Dermis microvascular lymphatic vessel endothelial cell (primary cell): Measurements from ENCODE around the gene IFI6. TPM values are rescaled to one million over a fixed set of nuclear protein-coding genes. Genes with fewer than 3 reads are reported as not detected.

Experiments
- DNase-seq, 2 donors: peaks; one replicate each; pipeline versions ENCODE4 v3.0.0 to v3.0.0-alpha.2; 2010; ENCODE audit warnings: low read depth in 2 of 2
- total RNA-seq: library from RNA; depleted of rRNA; stranded (reverse); fragments of >200 nt; gene quantifications from 2 replicates; pipeline ENCODE4 v1.2.1, GENCODE V29; 2014

IFI6 gene
- total RNA-seq, 1 donor from 2014 or later = 21.8 TPM

DNA sequence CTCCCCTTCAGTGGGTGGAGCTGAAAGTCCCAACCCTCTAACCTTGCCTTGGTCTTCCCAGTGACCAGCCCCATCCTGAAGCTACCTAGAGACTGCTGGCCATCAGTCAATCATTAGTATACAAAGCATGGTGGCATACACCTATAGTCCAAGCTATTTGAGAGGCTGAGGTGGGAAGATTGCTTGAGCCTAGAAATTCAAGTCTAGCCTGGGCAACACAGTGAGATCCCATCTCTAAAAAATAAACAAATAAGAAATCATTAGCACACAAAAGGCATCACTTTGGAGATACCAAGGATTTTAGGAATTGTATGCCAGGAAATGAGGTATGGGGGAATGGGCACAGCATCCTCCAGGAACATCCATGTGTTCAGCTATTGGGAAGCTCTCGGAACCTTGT is 4.4 kb upstream of the IFI6 start:
- no peak for DNase-seq

DNA sequence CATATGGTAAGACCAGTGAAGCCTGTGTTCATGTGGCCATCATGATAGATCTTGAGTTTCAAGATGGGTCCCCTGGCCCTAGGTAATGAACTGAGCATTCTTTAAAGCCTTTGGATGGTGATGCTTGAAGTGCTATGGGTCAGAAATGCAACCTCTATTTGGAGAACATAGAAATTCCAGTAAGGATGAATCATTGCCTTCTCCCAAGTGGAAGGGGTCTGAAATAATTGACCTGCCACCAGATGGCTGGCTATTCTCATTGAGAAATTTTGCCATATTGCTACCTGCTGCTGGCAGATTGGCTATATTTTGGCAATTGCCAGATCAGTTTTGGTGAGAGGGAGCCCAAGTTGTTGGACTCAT is 739 bp upstream of the IFI6 start:
- no peak for DNase-seq

DNA sequence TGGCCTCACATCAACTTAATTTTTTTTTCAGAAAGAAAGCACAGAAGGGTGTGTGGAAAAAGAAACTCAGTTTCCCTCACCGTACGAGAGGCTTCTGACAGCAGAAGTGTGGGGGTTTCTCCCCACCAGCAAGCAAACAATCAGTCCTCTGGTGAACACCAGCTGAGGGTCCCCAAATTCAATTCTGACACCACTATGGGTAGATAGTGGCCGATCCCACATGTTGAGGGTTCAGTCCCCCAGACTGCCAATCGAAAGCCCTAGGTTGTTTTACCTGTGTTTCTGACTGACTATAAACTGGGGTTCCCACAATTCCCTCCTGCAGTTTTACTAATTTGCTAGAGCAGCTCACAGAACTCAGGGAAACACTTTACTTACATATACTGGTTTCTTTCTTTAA is 2.1 kb downstream of the IFI6 start:
- no peak for DNase-seq

DNA sequence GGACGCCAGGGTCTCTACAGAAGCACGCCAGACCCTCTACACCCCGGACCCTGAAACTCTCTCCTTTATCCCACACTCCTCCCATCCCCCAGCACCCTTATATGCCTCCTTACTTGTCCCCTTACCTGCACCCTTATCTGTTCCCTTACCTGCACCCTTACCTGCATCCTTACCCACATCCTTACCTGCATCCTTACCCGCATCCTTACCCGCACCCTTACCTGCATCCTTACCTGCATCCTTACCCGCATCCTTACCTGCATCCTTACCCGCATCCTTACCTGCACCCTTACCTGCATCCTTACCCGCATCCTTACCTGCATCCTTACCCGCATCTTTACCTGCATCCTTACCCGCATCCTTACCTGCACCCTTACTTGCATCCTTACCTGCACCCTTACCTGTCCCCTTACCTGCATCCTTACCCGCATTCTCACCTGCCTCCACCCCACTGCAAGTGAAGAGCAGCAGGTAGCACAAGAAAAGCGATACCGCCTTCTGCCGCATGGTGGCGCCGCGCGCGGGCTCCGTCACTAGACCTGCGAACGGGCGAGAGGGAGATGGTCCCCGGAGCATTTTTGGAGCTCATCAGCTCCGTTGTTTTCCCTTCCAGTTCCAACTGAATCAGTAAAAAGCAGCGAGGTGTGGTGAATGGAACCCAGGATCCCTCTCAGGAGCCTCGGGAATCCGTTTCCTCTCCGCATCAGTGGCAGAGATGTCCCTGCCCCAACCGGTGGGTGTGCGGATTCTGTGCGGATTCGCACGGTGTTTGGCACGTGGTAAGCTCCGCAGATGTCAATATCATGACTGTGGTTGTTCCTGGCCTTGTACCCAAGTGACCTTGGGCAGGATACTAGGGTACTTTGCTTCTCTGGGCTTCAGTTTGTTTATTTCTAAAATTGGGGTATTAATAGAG is 2.9 kb downstream of the IFI6 start:
- peak in 1 of 2 donors; percentile 54 for DNase-seq

DNA sequence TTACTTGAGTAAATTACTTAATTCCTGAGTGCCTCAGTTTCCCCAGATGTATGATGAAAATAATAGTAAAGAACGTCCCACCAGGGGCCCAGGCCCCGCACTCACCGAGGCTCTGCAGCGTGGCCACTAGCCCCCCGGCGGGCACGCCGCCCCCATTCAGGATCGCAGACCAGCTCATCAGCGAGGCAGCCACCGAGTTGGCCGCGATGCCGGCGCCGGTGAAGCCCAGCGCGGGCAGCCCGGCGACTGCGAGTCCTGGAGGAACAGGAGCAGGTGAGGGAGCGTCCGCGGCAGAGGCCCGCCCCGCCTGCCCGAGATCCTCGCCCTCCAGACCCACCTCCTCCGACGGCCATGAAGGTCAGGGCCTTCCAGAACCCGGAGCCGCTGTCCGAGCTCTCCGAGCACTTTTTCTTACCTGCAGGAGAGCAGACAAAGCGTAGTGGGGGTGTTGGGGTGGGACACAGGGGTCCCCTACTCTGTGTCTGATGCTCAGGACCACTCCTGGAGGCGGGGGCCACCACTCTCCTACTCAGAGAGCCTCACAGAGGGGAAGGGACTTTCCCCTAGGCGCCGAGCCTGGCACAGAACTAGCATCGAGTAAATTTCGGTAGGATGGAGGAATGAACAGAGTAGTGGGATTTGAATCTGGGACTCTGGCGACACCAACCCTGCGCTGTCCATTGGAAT is 3.7 kb downstream of the IFI6 start:
- DNase-seq = no peak

DNA sequence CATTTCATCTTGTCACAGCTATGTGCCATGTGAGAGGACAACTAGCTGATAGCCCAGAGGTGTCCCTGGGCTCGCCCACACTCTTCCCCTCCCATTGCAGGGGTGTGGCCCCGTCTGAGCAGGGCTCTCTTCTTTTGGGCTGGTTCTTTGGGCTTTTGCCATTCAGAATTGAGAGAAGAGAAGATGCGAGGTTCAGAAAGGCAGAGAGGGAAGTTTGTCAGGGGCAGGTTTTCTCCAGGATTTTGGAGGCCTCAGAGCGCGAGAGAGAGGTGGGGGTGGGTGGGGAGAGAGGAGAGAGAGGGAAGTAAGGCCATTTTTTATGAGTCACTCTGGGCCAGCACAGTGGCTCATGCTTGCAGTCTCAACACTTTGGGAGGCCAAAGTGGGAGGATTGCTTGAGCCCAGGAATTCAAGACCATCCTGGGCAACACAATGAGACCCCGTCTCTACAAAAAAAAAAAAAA is 5.2 kb downstream of the IFI6 start:
- DNase-seq = no peak

DNA sequence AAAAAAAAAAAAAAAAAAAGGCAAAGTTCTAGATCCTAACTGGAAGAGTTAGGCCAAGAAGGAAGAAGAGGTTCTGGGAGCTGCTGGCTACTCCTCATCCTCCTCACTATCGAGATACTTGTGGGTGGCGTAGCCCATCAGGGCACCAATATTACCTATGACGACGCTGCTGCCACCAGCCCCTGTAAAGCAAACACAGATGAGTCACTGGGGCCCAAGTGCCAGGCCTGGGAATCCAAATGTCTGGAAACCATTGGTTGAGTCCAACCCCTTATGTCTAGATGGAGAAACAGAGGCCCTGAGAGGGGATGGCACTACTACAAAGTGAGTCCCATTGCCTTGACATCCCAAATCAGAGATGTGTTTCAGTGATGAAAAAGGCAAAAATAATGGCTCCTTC is 5.7 kb downstream of the IFI6 start:
- no peak for DNase-seq

DNA sequence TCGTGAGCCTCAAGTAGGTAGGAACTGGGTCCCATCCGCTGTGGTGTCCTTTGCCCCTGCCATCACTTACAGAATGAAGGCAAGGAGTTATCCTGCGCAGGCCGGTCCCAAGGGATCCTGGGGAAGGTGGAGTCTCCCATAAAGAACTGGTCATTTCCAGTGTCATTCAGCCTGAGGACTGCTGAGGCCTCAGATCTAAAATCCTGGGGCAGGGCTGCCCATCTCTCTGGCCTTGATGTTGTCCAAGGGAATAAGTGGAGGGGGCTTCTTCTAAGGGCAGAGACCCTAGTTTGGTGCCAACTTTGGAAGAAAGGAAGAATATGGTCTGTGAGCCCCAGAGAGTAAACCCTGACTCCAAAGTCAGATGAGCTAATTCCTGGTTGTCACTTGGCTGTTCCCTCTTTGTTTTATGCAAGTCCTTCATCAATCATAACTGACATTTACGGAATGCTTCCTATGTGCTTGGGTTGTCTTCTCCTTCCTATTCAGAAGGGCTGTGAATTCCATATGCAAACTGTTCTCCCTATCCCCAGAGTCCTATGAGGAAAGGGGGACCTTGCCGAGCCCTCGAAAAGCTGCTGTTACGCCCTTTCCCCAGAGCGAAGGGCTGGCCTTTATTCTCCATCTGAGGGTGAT is 6.9 kb downstream of the IFI6 start:
- no peak for DNase-seq

DNA sequence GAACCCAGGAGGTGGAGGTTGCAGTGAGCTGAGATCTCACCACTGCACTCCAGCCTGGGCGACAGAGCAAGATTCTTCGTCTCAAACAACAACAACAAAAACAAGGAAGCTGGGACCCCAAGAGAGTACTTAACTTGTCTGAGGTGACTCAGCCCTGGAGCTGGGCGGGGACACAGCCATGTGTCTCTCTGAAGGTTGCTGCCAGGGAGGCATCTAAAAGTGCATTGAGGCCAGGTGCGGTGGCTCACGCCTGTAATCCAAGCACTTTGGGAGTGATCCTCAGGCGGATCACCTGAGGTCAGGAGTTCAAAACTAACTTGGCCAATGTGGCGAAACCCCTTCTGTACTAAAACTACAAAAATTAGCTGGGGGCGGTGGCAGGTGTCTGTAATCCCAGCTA is 7.7 kb downstream of the IFI6 start:
- DNase-seq = no peak

DNA sequence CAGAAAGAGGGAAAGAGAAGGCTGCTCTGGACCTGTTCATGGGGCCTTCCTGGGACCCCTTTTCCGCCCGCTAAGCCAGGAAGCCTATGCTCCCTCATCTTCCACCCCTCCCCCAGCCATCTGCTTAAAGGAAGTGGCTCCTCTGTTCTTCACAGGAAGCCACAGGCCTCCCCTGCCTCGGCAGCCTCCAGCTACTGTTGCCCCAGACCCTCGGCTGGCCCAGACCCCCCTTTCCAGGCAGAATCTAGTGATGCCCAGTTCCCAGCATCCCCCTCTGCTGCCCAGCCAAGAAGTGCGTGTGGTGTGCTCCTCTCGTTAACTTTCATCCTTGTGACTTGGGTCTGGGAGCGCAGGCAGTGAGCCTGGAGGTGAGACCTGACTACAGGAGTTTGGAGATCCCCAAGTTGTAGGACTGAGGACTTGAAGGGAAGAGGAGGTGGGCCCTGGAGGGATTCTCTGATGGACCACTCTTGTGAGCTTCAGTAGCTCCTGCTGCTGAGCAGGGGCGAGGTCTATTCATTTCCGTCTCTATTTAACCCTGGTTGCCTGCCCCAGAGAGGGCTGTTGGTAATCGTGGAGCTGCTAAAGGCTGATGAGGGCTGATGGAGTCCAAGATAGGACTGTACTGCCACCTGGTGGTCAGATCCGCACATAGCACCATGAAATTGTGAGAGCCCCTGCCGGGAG is 9.1 kb downstream of the IFI6 start:
- DNase-seq = peak; percentile 60 to 73

DNA sequence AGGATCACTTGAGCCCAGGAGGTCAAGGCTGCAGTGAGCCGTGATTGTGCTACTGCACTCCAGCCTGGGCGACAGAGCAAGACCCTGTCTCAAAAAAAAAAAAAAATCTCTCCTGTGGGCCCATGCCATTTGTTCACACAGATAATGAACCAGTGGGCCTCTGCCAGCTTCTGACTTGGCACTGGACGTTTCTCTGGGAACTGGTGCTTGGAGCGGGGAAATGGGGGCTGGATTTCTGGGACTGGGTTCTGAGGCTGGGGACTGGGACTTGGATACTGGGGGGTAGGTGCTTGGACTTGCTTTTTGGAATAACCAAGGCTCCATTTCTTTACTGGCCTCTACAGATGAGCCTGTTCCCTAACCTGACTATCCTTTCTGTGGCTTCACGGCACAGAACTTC is 9.7 kb downstream of the IFI6 start:
- DNase-seq = no peak

DNA sequence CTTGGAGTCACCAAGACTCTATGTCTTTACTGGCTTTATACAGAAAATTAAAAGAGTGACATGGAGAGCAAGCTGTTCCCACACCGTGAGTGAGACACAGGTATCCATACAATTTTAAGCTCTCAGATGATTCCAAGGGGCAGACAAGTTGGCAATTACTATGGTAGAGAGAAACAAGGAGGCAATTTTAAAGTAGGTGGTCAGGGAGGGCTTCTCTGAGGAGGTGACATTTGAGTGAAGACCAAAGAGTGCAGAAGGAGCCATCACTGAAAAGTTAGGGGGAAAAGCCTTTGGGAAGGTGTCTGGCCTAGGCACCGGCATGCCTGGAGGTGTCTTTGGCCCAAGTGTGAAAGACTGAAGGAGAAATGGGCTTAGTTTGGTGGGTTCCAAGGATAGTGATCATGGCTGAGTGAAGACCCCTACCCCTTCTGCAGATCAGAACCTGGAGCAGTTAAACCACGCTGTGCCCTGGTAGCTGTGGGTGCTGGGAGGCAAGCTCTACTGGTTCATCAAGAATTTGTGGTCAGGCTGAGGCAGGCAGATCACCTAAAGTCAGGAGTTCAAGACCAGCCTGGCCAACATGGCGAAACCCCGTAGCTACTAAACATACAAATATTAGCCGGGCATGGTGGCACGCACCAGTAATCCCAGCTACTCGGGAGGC is 10.4 kb downstream of the IFI6 start:
- DNase-seq = no peak

DNA sequence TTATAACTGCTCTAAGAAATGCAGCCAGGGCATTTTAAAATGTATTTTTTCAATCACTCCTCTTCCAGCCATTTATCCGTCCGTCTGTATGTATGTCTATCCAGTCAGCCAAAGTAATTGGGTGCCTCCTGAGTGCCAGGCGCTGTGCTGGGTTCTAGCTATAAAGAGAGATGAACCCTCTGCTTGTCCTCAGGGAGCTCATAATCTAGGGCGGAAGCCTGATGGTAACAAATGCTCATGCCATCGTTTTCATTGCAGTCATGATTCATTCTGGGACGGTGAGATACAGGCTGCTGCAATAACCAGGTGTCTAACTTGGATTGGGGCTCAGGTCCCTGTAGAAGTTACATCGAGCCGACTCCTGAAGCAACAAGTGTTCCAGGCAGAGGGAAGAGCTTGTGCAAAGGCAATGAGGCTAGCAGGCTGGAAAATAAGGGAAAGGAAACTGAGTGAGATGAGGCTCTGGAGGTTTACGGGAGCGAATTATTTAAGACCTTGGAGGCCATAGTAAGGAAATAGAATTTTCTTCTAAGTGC is 11.6 kb downstream of the IFI6 start:
- DNase-seq = peak in 1 of 2 donors; percentile 16

DNA sequence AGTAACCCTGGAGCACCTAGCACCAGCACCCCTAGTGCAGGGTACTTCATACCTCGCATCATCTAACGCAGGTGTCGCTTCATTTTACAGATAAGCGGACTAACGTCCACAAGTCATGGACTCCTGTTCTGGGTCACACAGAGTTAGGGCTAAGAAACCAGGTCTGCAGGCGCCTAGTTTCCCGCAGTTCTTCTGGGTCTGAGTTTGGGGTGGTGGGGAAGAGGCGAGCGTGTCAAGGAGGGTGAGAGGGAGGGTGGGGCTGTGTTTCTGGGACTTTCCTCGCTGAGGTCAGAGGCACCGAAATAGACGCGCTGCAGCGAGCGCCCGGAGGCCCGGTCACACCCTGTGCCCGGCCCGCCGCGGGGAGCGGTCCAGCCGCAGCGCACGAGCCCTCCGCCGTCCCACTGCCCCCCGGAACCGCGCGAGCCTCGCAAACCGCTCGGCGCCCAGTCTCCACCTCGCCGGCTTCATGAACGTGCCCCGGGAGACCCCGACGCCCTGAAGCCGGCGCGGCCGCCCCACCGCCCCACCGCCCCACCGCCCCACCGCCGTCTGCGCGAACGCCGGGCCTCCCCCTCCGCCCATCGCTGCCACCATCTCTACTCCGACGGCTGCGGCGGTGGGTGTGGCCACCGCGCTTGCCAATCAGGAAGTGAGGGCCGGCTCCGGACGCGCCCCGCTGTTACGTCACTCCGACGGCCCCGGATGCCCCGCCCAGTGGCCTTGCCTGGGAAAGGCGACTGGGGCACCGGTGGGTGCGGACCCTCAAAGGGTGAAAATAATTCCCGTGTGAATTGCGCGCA is 12.3 kb downstream of the IFI6 start:
- DNase-seq = peak; percentile 46 to 82

DNA sequence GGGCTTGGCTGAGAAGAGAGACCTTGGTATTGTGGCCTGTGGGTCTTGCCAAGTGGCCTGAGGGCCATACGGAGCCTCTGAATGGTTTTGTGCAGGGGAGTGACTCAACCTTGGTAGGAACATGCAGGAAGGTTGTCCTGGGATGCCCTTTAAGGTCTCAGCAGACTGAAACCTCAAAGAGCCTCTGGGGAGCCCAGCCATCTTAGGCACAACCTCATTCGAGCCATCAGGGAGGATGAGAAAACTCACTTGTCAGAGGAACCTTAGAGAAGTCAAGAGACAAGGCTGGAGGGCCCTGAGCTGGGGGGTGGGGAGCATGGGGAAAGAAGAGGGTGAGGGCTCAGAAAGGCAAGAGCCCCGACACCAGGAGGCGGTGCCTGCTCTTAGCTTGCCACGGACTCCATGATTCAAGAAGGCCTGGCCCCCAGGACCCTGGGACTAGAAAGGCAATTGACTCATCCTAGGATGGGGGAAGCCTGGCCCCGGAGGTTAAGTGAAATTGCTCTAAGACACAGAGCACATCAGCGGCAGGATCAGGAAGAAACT is 13.0 kb downstream of the IFI6 start:
- no peak for DNase-seq

DNA sequence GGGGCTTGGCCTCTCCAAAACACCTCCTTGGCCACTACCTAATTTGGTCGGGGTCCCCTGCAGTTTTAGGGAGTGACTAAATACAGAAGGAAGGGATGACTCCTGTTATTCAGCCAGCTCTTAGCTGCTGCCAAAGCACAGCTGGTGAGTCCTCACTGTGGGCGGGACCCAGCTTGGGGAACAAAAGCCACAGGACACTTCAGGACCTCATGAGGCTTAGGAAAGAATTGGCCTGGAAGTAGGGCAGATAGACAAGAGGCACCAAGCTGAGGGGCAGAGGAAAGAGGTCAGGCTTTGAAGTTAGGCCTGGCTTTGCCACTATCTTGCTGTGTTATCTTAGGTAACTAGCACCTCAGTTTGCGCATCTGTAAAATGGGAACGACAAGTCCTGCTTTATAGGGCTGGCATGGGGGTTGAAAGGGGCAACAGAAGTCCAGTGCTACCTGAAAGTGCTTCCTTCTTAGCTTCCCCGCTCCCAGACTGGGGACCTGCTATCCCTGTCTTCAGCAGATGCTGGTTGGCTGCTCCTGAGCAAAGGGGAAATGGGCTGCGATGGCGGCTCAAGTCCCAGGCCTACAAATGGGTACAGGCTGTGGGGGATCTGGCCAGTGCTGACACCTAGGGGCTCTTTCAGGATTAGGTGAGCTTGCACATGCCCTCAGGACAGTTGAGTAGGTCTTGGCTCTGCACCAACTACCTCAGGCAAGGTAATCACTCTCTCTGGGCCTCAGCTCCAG is 15.7 kb downstream of the IFI6 start:
- DNase-seq = peak in 1 of 2 donors; percentile 24

DNA sequence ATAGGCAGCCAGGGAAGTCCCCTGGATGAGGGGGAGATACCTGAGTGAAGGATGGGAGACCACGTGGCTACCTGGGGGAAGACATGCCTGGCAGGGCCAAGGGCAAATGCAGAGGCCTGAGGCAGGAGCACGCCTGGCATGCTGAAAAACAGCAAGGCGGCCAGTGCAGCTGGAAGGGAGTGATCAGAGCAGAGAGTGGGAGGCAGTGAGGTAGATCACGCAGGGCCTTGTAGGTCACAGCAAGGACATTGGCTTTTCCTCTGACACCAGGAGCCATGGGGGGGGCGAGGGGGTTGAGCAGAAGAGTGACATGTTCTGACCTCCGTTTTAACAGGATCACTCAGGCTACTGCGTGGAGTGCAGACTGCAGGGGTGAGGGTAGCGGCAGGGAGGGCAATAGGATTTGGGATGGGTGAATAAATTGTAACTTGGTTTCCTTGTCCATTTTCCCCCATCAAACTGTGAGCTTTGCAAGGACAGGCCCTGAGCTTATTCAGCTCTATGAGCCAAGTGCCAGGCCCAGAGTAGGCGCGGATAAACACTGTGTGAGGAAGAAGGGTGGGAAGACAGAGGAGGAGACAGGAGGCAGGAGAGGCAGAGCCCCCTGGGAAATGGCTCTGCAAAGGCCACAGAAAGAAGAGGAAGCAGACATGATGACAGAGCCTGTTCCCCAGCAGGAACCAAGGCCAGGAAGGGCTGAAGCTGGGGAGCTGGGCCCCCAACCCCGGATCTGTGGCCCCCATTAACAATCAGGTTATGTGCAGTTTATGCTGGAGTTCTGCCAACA is 16.6 kb downstream of the IFI6 start:
- DNase-seq = no peak

DNA sequence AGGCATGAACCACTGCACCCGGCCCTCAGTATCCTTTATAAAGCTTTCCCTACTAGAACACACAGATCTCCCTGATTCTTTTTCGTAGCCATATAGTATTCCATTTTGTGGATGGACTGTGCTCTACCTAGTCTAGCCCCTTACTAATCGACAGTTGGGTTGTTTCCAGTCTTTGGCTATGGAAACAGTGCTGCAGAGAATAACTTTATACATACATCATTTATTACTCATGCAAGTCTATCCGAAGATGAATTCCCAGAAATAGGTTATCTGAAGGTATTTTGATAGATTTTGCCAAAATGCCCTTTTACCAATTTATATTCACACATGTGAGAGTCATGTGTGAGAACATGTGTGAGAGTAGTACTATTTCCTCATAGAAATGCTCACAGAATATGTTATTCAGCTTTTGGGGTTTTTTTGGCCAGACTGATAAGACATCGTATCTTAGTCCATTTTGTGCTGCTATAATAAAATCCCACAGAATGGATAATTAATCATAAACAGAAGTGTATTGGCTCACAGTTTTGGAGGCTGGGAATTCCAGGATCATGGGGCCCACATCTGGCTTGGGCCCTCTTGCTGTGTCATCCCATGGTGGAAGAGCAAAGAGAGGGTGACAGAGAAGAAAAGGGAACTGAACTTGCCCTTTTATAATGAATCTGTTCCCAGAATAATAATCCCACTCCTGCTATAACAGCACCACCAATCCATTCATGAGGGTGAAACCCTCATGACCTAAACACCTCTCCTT is 19.7 kb downstream of the IFI6 start:
- no peak for DNase-seq
